T-helper 2 cell treated with Interferon-gamma antibody and Interleukin-4, amounts not matched to agents 100 ng/mL and 5 ng/mL, for 36 hours (primary cell): ENCODE measurements around the gene TTI1. TPM values are rescaled to one million over a fixed set of nuclear protein-coding genes. Genes with fewer than 3 reads are reported as not detected.

Experiments used
- intact Hi-C: fragments of 100-400 bp; cut with micrococcal nuclease; formaldehyde crosslinking; loops from one replicate; pipeline ENCODE4 v1.15.1; 2023
- total RNA-seq: library from RNA; stranded (reverse); gene quantifications from 2 replicates; pipeline ENCODE4 v1.2.3, GENCODE V29; 2022

Gene TTI1
- total RNA-seq, 1 donor from 2014 or later = 35.1 TPM

GRCh38 chr20:37939701-37940560 is 93.3 kb downstream of the TTI1 start:
- intact Hi-C loops = no loop called here

- intact Hi-C loops = no loop called here
Observed at GRCh38 chr20:37938954-37939353, 94.3 kb downstream of the TTI1 start.

- intact Hi-C loops = no loop called here
Observed at GRCh38 chr20:37938181-37938750, 95.0 kb downstream of the TTI1 start.

GRCh38 chr20:37937686-37938085 is 95.6 kb downstream of the TTI1 start:
- intact Hi-C loops = no loop called here

- intact Hi-C loops = no loop called here
Observed at GRCh38 chr20:37936451-37936850, 96.8 kb downstream of the TTI1 start.

GRCh38 chr20:37936041-37936440 is 97.2 kb downstream of the TTI1 start:
- intact Hi-C loops = no loop called here

- intact Hi-C loops = no loop called here
Observed at GRCh38 chr20:37935435-37935834, 97.8 kb downstream of the TTI1 start.

GRCh38 chr20:37934634-37935375 is 98.5 kb downstream of the TTI1 start:
- intact Hi-C loops = no loop called here

- intact Hi-C loops = no loop called here
Observed at GRCh38 chr20:37933786-37934633, 99.2 kb downstream of the TTI1 start.

Other genes starting within 250 kb of the TTI1 start
- not detected in 2 replicates for gene VSTM2L, start 130.3 kb downstream of the TTI1 start, total RNA-seq
- gene RPRD1B, start 290 bp upstream of the TTI1 start, total RNA-seq = 34.4 and 46.6 TPM in 2 replicates
- gene TGM2, start 131.8 kb upstream of the TTI1 start, total RNA-seq = 0.07 and 0.11 TPM in 2 replicates
- gene KIAA1755, start 227.3 kb upstream of the TTI1 start, total RNA-seq = not detected in 2 replicates